ENCODE measurements around the gene EML6. TPM values are rescaled to one million over a fixed set of nuclear protein-coding genes. Genes with fewer than 3 reads are reported as not detected.

EML6 gene
- total and polyA plus RNA-seq, 2 of the 8 experiments (the other 6 are each of a cell fraction or from before 2014, with no cell fraction given) = 1.2 to 1.6 TPM

DNA sequence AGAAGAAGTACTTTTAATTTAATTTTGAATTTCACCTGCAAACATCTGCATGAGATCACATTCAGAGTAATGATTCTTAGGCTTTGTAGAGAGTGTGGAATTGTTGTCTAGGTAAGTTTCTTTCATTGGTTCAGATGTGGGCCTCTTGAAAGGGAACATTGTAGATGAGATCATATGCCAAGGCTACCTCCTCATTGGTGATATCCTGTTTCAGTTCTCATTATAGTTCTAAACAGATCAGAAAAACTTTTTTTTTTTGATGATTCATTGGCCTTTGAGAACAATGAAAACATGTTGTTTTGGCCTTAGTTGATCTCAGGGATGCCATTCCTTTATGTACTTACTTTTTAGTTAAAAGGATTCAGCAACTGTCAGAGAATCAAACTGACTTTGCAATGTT is 44.5 kb downstream of the EML6 start:
- Histone ChIP-seq H3K23ac (ENCODE audit: insufficient read length) (no peak overlapping the region), H3K4ac (replicated peaks; ENCODE audit: insufficient read length, low read depth, low read length) (no peak overlapping the region), H3K4me2 (ENCODE audit: insufficient read depth in 1 of 2, low read depth in 2 of 2, low read length in 2 of 2) (no peak overlapping the region), H3K36me3 (ENCODE audit: control insufficient read depth in 2 of 4, insufficient read depth in 4 of 4, low read length in 3 of 4) (no peaks in the 10 kb centered on the region), H3K18ac (ENCODE audit: extremely low read depth, low read length) (no peak overlapping the region), H3K4me3 (ENCODE audit: extremely low read depth in 1 of 4, insufficient read depth in 2 of 4, low read depth in 3 of 4, low read length in 4 of 4) (no peak overlapping the region), H4K20me1 (replicated peaks in 1 of 2; ENCODE audit: control insufficient read depth in 1 of 2, insufficient read depth in 2 of 2, low read length in 2 of 2) (no peaks in the 10 kb centered on the region), H2BK20ac (ENCODE audit: low read length) (no peak overlapping the region), H4K5ac (ENCODE audit: insufficient read length, low read depth, low read length) (no peak overlapping the region), H3K79me2 (ENCODE audit: control insufficient read depth in 1 of 2, insufficient read depth in 2 of 2, low read length in 2 of 2) (no peaks in the 10 kb centered on the region), H2BK12ac (ENCODE audit: low read depth, low read length) (no peak overlapping the region), H3K23me2 (ENCODE audit: low read depth, low read length) (no peaks in the 10 kb centered on the region), H4K91ac (replicated peaks; ENCODE audit: insufficient read length, low read length) (no peak overlapping the region), H2AFZ (ENCODE audit: low read length) (no peak overlapping the region), H3K79me1 (ENCODE audit: low read depth, low read length) (no peaks in the 10 kb centered on the region), H2BK5ac (ENCODE audit: low read depth, low read length) (no peak overlapping the region), H3K9me3 (ENCODE audit: insufficient read depth in 2 of 2, low read depth in 1 of 2, low read length in 1 of 2) (no peaks in the 10 kb centered on the region), H2AK5ac (ENCODE audit: low read depth, low read length) (no peak overlapping the region), H2BK15ac (ENCODE audit: low read length) (no peak overlapping the region), H4K8ac (ENCODE audit: extremely low read depth, insufficient read depth, low read length) (no peak overlapping the region), H3K27ac (ENCODE audit: low read depth, low read length) (no peak overlapping the region), H3K14ac (ENCODE audit: insufficient read length) (no peak overlapping the region), H3K9ac (replicated peaks in 1 of 4; ENCODE audit: extremely low read depth in 1 of 4, low read depth in 3 of 4, low read length in 3 of 4) (no peak overlapping the region), H3K56ac (replicated peaks; ENCODE audit: insufficient read length, low read depth, low read length) (no peak overlapping the region), H3K27me3 (replicated peaks in 1 of 4; ENCODE audit: control insufficient read depth in 3 of 4, extremely low read depth in 1 of 4, insufficient read depth in 3 of 4, low read length in 3 of 4) (no peaks in the 10 kb centered on the region), H3K4me1 (replicated peaks in 1 of 4; ENCODE audit: control insufficient read depth in 3 of 4, insufficient read depth in 4 of 4, low read length in 3 of 4) (no peaks in the 10 kb centered on the region), H2BK120ac (replicated peaks; ENCODE audit: low read depth, low read length) (no peak overlapping the region)
- ChIA-PET POLR2A (ENCODE audit: partially characterized antibody) (no interaction called here), CTCF (ENCODE audit: partially characterized antibody) (interaction anchor here (0.6 kb wide), 1 partner anchor 498 kb away, joined by 3 read pairs; no protein-coding TSS in a partner anchor)
- TF ChIP-seq TAF1 (IDR thresholded peaks at IDR 0.05; ENCODE audit: low read depth, low read length) (no peak), GABPA (IDR thresholded peaks at IDR 0.05; ENCODE audit: borderline replicate concordance, insufficient read depth, low read length) (no peak)
- no peak for FAIRE-seq
- no peak for DNase-seq (ENCODE audit: low read depth in 1 of 2, low spot score in 2 of 2)
